SU-DHL-6 (cell line): ENCODE results near the gene PDCD7.

Experiments
- EZH2phosphoT487 ChIP-seq: fragments of 200-600 bp; sonication (generic), shearing (Covaris generic); conservative IDR thresholded peaks from 2 replicates; pipeline ENCODE4 v1.6.1; 2018; ENCODE audit warnings: mild to moderate bottlenecking, antibody characterized with exemption, low read length, moderate library complexity, mixed read lengths
- TF ChIP-seq, protein P1 (sequence below): fragments of 200-600 bp; sonication (generic); IDR thresholded peaks from one replicate; pipeline ENCODE4 v1.5.1; 2017; ENCODE audit warnings: antibody characterized with exemption, mild to moderate bottlenecking, low read length, moderate library complexity; ENCODE audit not compliant: insufficient read depth, poor library complexity, severe bottlenecking

- TF ChIP-seq, protein P1, sequence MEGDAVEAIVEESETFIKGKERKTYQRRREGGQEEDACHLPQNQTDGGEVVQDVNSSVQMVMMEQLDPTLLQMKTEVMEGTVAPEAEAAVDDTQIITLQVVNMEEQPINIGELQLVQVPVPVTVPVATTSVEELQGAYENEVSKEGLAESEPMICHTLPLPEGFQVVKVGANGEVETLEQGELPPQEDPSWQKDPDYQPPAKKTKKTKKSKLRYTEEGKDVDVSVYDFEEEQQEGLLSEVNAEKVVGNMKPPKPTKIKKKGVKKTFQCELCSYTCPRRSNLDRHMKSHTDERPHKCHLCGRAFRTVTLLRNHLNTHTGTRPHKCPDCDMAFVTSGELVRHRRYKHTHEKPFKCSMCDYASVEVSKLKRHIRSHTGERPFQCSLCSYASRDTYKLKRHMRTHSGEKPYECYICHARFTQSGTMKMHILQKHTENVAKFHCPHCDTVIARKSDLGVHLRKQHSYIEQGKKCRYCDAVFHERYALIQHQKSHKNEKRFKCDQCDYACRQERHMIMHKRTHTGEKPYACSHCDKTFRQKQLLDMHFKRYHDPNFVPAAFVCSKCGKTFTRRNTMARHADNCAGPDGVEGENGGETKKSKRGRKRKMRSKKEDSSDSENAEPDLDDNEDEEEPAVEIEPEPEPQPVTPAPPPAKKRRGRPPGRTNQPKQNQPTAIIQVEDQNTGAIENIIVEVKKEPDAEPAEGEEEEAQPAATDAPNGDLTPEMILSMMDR: no peak
- TF ChIP-seq EZH2phosphoT487: no peak
These were observed 55.6 kb downstream of the PDCD7 start for GRCh38 chr15:65077981-65078352.
